ENCODE results near the gene TBX4. TPM values are rescaled to one million over a fixed set of nuclear protein-coding genes. Genes with fewer than 3 reads are reported as not detected.

The TBX4 gene
- total and polyA plus RNA-seq, 2 of the 13 experiments (the other 11 are each of a cell fraction or from before 2014, with no cell fraction given), result 0.11 to 1.1 TPM

GRCh38 chr17:61412143-61412859 is 39.9 kb upstream of the TBX4 start (continued):
- TF ChIP-seq, protein P1, sequence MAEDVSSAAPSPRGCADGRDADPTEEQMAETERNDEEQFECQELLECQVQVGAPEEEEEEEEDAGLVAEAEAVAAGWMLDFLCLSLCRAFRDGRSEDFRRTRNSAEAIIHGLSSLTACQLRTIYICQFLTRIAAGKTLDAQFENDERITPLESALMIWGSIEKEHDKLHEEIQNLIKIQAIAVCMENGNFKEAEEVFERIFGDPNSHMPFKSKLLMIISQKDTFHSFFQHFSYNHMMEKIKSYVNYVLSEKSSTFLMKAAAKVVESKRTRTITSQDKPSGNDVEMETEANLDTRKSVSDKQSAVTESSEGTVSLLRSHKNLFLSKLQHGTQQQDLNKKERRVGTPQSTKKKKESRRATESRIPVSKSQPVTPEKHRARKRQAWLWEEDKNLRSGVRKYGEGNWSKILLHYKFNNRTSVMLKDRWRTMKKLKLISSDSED (CRISPR knock-in tag; IDR thresholded peaks at IDR 0.05), result no peak
- TF ChIP-seq ZNF782 (CRISPR knock-in tag; IDR thresholded peaks at IDR 0.05; ENCODE audit: borderline replicate concordance), result no peak
- peak; percentile 44; the same call in 1 of the 2 replicates for TF ChIP-seq ZNF232 (CRISPR knock-in tag; IDR thresholded peaks at IDR 0.05; ENCODE audit: borderline replicate concordance)
- TF ChIP-seq JDP2 (CRISPR knock-in tag; IDR thresholded peaks at IDR 0.05; ENCODE audit: borderline replicate concordance), result no peak
- TF ChIP-seq, protein P2, sequence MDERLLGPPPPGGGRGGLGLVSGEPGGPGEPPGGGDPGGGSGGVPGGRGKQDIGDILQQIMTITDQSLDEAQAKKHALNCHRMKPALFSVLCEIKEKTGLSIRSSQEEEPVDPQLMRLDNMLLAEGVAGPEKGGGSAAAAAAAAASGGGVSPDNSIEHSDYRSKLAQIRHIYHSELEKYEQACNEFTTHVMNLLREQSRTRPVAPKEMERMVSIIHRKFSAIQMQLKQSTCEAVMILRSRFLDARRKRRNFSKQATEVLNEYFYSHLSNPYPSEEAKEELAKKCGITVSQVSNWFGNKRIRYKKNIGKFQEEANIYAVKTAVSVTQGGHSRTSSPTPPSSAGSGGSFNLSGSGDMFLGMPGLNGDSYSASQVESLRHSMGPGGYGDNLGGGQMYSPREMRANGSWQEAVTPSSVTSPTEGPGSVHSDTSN (CRISPR knock-in tag; IDR thresholded peaks at IDR 0.05), result no peak
- TF ChIP-seq ZKSCAN1 (IDR thresholded peaks at IDR 0.05; ENCODE audit: low read length), result no peak
- no peak; the same call in 1 of the 2 replicates for TF ChIP-seq WIZ (CRISPR knock-in tag; IDR thresholded peaks at IDR 0.05)
- peak; percentile 86 for TF ChIP-seq AGO2 (optimal IDR thresholded peaks at IDR 0.05; ENCODE audit: low read depth, low read length)
- TF ChIP-seq ZNF570 (CRISPR knock-in tag; IDR thresholded peaks at IDR 0.05; ENCODE audit: borderline replicate concordance), result no peak
- TF ChIP-seq ERF (CRISPR knock-in tag; IDR thresholded peaks at IDR 0.05), result peak; percentile 86
- TF ChIP-seq HDAC1 (CRISPR knock-in tag; IDR thresholded peaks at IDR 0.05), result no peak
- no peak for TF ChIP-seq REXO4 (CRISPR knock-in tag; IDR thresholded peaks at IDR 0.05; ENCODE audit: borderline replicate concordance)
- no peak for TF ChIP-seq ZNF10 (CRISPR knock-in tag; IDR thresholded peaks at IDR 0.05; ENCODE audit: borderline replicate concordance, low read depth)
- no peak for TF ChIP-seq ZNF543 (CRISPR knock-in tag; IDR thresholded peaks at IDR 0.05)
- TF ChIP-seq HNF4G (IDR thresholded peaks at IDR 0.05; ENCODE audit: borderline replicate concordance, low read depth, low read length), result no peak
- TF ChIP-seq HNF4G (CRISPR knock-in tag; IDR thresholded peaks at IDR 0.05; ENCODE audit: borderline replicate concordance, low read depth), result peak; percentile 62; the same call in 1 of the 2 replicates
- no peak for TF ChIP-seq CHCHD3 (CRISPR knock-in tag; IDR thresholded peaks at IDR 0.05)
- TF ChIP-seq ZNF33A (CRISPR knock-in tag; IDR thresholded peaks at IDR 0.05; ENCODE audit: borderline replicate concordance), result no peak
- TF ChIP-seq, protein P3, sequence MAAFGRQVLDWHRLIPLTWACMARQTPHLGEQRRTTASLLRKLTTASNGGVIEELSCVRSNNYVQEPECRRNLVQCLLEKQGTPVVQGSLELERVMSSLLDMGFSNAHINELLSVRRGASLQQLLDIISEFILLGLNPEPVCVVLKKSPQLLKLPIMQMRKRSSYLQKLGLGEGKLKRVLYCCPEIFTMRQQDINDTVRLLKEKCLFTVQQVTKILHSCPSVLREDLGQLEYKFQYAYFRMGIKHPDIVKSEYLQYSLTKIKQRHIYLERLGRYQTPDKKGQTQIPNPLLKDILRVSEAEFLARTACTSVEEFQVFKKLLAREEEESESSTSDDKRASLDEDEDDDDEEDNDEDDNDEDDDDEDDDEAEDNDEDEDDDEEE (CRISPR knock-in tag; IDR thresholded peaks at IDR 0.05), result 0 out of 2 replicates have a peak, but pooled peaks have one; percentile 28
- TF ChIP-seq CERS6 (CRISPR knock-in tag; IDR thresholded peaks at IDR 0.05), result no peak
- no peak for TF ChIP-seq SRF (IDR thresholded peaks at IDR 0.05; ENCODE audit: low read depth, low read length)
- no peak for TF ChIP-seq SCMH1 (CRISPR knock-in tag; IDR thresholded peaks at IDR 0.05; ENCODE audit: borderline replicate concordance)
- no peak for TF ChIP-seq ATAD3A (CRISPR knock-in tag; IDR thresholded peaks at IDR 0.05)
- TF ChIP-seq SNAI1 (CRISPR knock-in tag; IDR thresholded peaks at IDR 0.05; ENCODE audit: borderline replicate concordance), result no peak
- TF ChIP-seq ZNF382 (CRISPR knock-in tag; IDR thresholded peaks at IDR 0.05; ENCODE audit: borderline replicate concordance), result no peak
- TF ChIP-seq KLF11 (CRISPR knock-in tag; IDR thresholded peaks at IDR 0.05), result no peak; the same call in 1 of the 2 replicates
- peak; percentile 60; the same call in 1 of the 2 replicates for TF ChIP-seq GTF2F1 (IDR thresholded peaks at IDR 0.05; ENCODE audit: low read length)
- TF ChIP-seq ZNF678 (CRISPR knock-in tag; IDR thresholded peaks at IDR 0.05), result peak; percentile 92; the same call in 1 of the 2 replicates

Data from HepG2 (cell line).